ENCODE measurements around the gene DNAH17.

DNA sequence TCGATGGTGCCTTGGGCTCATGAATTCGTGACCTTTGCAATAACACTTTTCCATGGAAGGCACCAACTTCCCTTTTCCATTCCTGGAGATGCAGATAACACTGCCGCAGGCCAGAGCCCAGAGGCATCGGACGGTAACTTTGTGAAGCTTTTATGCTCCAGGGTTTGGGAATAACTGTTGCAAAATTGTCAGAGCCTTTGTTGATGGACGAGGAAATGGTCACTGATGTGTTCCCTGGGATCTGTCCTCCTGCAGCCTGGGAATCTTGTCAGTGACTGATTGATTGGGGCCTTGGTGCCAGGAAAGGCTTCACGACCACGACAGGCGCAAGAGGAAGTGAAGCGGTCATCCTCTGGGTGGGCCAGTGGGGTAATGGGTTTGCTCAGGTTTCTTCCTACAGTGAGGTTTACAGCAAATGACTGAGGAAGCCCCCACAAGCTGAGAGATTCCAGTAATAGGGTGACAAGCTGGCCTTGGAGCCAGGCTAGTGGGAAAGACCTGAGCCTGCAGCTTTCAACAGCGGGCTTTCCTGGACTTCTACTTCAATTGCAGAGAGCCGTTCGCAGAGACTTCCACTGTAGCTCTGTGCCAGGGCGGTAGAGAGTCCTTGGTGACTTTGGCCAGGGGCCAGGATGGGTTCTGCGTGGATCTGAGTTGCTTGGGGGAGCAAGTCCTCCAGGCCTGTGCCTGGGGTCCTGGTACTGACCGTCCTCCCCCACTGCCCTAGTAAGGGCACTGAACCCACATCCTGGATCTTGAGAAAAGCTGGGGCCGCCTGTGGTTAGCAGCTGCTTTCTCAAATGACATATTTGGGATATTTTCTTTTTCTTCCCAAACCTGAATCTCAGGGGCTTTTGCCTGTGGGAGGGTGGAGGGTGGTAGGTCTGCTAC, 161.1 kb downstream of the DNAH17 start:
- TF ChIP-seq ZFP3 (CRISPR knock-in tag; IDR thresholded peaks at IDR 0.05), result no peak
- TF ChIP-seq PATZ1 (CRISPR knock-in tag; IDR thresholded peaks at IDR 0.05; ENCODE audit: borderline replicate concordance), result no peak
- no peak for TF ChIP-seq ARNTL (CRISPR knock-in tag; IDR thresholded peaks at IDR 0.05; ENCODE audit: borderline replicate concordance, low read depth)
- no peak for TF ChIP-seq ZFP30 (CRISPR knock-in tag; IDR thresholded peaks at IDR 0.05)
- no peak for TF ChIP-seq CREB5 (CRISPR knock-in tag; IDR thresholded peaks at IDR 0.05; ENCODE audit: low read depth)
- TF ChIP-seq ZC3H10 (CRISPR knock-in tag; IDR thresholded peaks at IDR 0.05), result no peak
- no peak for TF ChIP-seq SNAI2 (CRISPR knock-in tag; IDR thresholded peaks at IDR 0.05)
- no peak for TF ChIP-seq ZNF565 (CRISPR knock-in tag; conservative IDR thresholded peaks at IDR 0.05; ENCODE audit: low read depth)
- no peak for TF ChIP-seq OSR1 (CRISPR knock-in tag; IDR thresholded peaks at IDR 0.05)
- no peak for TF ChIP-seq TOX (CRISPR knock-in tag; IDR thresholded peaks at IDR 0.05; ENCODE audit: borderline replicate concordance)
- no peak for TF ChIP-seq GLIS3 (CRISPR knock-in tag; IDR thresholded peaks at IDR 0.05)
- TF ChIP-seq CSDC2 (CRISPR knock-in tag; IDR thresholded peaks at IDR 0.05), result no peak

All from SK-N-SH treated with all-trans-retinoic acid at 6 μM for 48 hours (cell line).